Measurements from ENCODE around the gene LUM. TPM values are rescaled to one million over a fixed set of nuclear protein-coding genes. Genes with fewer than 3 reads are reported as not detected.

LUM gene
- total RNA-seq, 2 donors from 2014 or later = 0.31 TPM; not detected in 1

GRCh38 chr12:91123236-91123916, 12.1 kb upstream of the LUM start:
- no peaks in the 10 kb centered on the region for H3K4me1 ChIP-seq (ENCODE audit: control insufficient read depth, insufficient read depth, low read length)
- H3K9me3 ChIP-seq (ENCODE audit: control insufficient read depth, low read length) = no peaks in the 10 kb centered on the region
- Mint-ChIP-seq H3K4me3 (no peak overlapping the region), H3K9me3 (no peaks in the 10 kb centered on the region), H3K36me3 (ENCODE audit: low read depth) (no peaks in the 10 kb centered on the region), H3K4me1 (peaks cover 19% of the 10 kb centered on the region), H3K27ac (no peak overlapping the region), H3K27me3 (ENCODE audit: insufficient read depth) (no peaks in the 10 kb centered on the region)
- H3K4me3 ChIP-seq (ENCODE audit: low read length) = no peak overlapping the region
- TF ChIP-seq, protein P1, sequence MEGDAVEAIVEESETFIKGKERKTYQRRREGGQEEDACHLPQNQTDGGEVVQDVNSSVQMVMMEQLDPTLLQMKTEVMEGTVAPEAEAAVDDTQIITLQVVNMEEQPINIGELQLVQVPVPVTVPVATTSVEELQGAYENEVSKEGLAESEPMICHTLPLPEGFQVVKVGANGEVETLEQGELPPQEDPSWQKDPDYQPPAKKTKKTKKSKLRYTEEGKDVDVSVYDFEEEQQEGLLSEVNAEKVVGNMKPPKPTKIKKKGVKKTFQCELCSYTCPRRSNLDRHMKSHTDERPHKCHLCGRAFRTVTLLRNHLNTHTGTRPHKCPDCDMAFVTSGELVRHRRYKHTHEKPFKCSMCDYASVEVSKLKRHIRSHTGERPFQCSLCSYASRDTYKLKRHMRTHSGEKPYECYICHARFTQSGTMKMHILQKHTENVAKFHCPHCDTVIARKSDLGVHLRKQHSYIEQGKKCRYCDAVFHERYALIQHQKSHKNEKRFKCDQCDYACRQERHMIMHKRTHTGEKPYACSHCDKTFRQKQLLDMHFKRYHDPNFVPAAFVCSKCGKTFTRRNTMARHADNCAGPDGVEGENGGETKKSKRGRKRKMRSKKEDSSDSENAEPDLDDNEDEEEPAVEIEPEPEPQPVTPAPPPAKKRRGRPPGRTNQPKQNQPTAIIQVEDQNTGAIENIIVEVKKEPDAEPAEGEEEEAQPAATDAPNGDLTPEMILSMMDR (conservative IDR thresholded peaks at IDR 0.05) = no peak
- no peak overlapping the region for H3K27ac ChIP-seq (ENCODE audit: low read depth, low read length)
- WGBS, 2 experiments (ENCODE audit: insufficient coverage in 1 of 2, insufficient read length in 1 of 2) = 90 to 100% methylated on average over 2 to 4 of the region's 5 CpGs
- H3K9ac ChIP-seq (ENCODE audit: extremely low read depth, low read length, poor library complexity, severe bottlenecking) = no peak overlapping the region
- H3K36me3 ChIP-seq (ENCODE audit: control insufficient read depth, insufficient read depth, low read length) = no peaks in the 10 kb centered on the region
- no peaks in the 10 kb centered on the region for H3K27me3 ChIP-seq (ENCODE audit: control insufficient read depth, insufficient read depth, low read length, poor library complexity, severe bottlenecking)
- DNase-seq = no peak

DNA sequence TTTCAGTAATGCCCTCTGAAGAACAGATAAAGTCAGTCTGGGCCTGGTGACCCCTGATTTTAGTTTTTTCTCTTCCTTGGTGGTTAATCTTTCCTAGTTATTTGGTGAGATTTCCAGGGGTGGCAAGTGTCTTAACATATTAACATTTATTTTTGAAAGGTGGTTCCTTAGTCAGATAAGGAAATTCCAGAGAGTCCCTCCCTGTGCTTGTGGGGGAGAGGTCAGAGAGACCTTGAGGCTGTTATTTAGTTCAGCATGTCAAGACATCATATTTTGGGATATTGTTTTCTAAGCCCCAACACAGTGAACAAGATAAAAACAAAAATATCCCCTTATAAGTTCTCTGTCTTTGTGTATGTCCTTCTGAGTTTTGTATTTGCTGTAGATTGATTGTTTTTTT, 9.5 kb upstream of the LUM start:
- H3K27me3 Mint-ChIP-seq (ENCODE audit: insufficient read depth) = no peaks in the 10 kb centered on the region
- no peak overlapping the region for H3K27ac ChIP-seq (ENCODE audit: low read depth, low read length)
- H3K27ac Mint-ChIP-seq = no peak overlapping the region
- H3K9me3 Mint-ChIP-seq = no peaks in the 10 kb centered on the region
- no peak overlapping the region for H3K4me3 Mint-ChIP-seq
- H3K36me3 ChIP-seq (ENCODE audit: control insufficient read depth, insufficient read depth, low read length) = no peaks in the 10 kb centered on the region
- no peak overlapping the region for H3K4me3 ChIP-seq (ENCODE audit: low read length)
- DNase-seq = no peak
- peaks cover 14% of the 10 kb centered on the region for H3K4me1 Mint-ChIP-seq
- no peak overlapping the region for H3K9ac ChIP-seq (ENCODE audit: extremely low read depth, low read length, poor library complexity, severe bottlenecking)
- no peaks in the 10 kb centered on the region for H3K27me3 ChIP-seq (ENCODE audit: control insufficient read depth, insufficient read depth, low read length, poor library complexity, severe bottlenecking)
- H3K4me1 ChIP-seq (ENCODE audit: control insufficient read depth, insufficient read depth, low read length) = no peaks in the 10 kb centered on the region
- TF ChIP-seq, protein P1 (conservative IDR thresholded peaks at IDR 0.05) = no peak
- no peaks in the 10 kb centered on the region for H3K36me3 Mint-ChIP-seq (ENCODE audit: low read depth)
- H3K9me3 ChIP-seq (ENCODE audit: control insufficient read depth, low read length) = no peaks in the 10 kb centered on the region

DNA sequence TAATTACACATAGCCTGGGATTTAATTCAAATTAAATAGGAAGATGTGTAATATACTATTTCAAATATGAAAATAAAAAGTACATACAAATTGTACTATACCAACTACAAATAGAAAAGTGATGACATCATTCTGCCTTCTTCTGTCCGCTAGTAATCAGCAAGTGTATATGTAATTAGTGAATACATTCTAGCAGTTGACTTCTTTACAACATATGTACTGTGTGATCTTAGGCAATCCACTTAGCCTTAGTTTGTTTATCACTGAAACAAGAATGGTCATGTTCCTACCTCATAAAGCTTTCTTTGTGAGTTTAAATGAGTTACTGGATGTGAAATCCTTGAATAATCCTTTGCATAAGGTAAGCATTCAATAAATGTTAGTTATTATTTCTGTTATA, 7.8 kb upstream of the LUM start:
- DNase-seq = no peak
- no peaks in the 10 kb centered on the region for H3K27me3 Mint-ChIP-seq (ENCODE audit: insufficient read depth)
- H3K9ac ChIP-seq (ENCODE audit: extremely low read depth, low read length, poor library complexity, severe bottlenecking) = no peak overlapping the region
- H3K27me3 ChIP-seq (ENCODE audit: control insufficient read depth, insufficient read depth, low read length, poor library complexity, severe bottlenecking) = no peaks in the 10 kb centered on the region
- H3K36me3 ChIP-seq (ENCODE audit: control insufficient read depth, insufficient read depth, low read length) = no peaks in the 10 kb centered on the region
- H3K27ac Mint-ChIP-seq = no peak overlapping the region
- TF ChIP-seq, protein P1 (conservative IDR thresholded peaks at IDR 0.05) = no peak
- H3K9me3 ChIP-seq (ENCODE audit: control insufficient read depth, low read length) = no peaks in the 10 kb centered on the region
- WGBS, 2 experiments (ENCODE audit: insufficient coverage in 1 of 2, insufficient read length in 1 of 2) = 80% methylated on average over 1 of the region's 1 CpG; no CpG with 5 or more reads in 1 of the 2 experiments
- H3K9me3 Mint-ChIP-seq = no peaks in the 10 kb centered on the region
- H3K4me1 ChIP-seq (ENCODE audit: control insufficient read depth, insufficient read depth, low read length) = no peaks in the 10 kb centered on the region
- H3K27ac ChIP-seq (ENCODE audit: low read depth, low read length) = no peak overlapping the region
- H3K36me3 Mint-ChIP-seq (ENCODE audit: low read depth) = no peaks in the 10 kb centered on the region
- peaks cover 14% of the 10 kb centered on the region for H3K4me1 Mint-ChIP-seq
- H3K4me3 Mint-ChIP-seq = no peak overlapping the region
- H3K4me3 ChIP-seq (ENCODE audit: low read length) = no peak overlapping the region

Measured in endodermal cell (in vitro differentiated cells).